Activated gamma-delta T cell treated with anti-CD3 and anti-CD28 coated beads, Interleukin-2, amount 50 U/mL, for 16 hours (primary cell): Measurements from ENCODE around the gene ANKRD13B.
A peak's percentile ranks its signal among the peaks of the same experiment; 100 is the strongest.
"Not testable (repeated sequence)": the region's sequence is repeated elsewhere in the genome, so short reads cannot be mapped to it uniquely, and the experiment has no call there.

Source experiments
- DNase-seq: peaks from one replicate; pipeline ENCODE4 v3.0.0-alpha.2; 2020; ENCODE audit warnings: low read depth

The ANKRD13B gene

DNA sequence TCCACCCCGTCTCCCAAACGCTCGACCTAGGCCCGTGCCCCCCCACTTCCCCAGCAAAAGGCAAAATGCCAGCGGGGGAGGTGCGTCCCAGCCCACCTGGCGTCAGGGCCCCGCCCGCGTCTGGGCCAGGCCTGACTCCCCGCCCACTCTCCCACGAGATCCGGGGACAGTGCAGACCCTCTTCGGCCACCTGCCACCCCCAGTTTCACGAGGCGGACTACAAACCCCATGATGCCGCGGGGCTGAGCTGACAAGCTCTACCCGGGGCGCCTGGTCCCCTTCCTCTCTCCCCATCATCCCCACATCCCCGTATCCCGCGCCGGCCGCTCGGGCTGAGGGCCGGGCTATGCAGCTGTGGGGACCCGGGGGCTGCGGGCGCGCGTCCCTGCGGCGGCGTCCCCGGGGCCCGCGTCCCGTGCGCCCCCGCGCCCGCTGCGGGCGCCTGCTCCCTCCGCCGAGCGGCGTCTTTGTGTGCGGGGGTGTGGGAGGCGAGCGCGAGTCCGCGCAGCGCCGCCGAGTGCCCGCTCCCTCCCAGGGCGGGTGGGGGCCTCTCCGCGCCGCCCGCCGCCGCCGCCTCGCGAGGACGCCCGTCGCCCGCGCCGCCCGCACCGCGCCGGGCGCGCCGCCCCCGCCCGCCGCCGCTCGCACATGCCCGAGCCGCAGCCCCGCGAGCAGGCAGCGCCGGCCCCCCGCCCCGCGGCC is at the start of gene ANKRD13B:
TSS of gene ANKRD13B (plus strand) at position 283 of the 702 bp plus-strand sequence. CDS start 490 bp downstream, outside the sequence.
- no peak for DNase-seq

- DNase-seq, result no peak
Observed at GRCh38 chr17:29544066-29544465, 48.9 kb upstream of the ANKRD13B start.

- no peak for DNase-seq
Observed at GRCh38 chr17:29546085-29546484, 46.8 kb upstream of the ANKRD13B start.

- no peak for DNase-seq
Observed at GRCh38 chr17:29546830-29547229, 46.1 kb upstream of the ANKRD13B start.

GRCh38 chr17:29549177-29549923 is 43.6 kb upstream of the ANKRD13B start:
- no peak for DNase-seq

- DNase-seq, result no peak
Observed at GRCh38 chr17:29555840-29556239, 37.1 kb upstream of the ANKRD13B start.

GRCh38 chr17:29557085-29557738 is 35.7 kb upstream of the ANKRD13B start:
- no peak for DNase-seq

GRCh38 chr17:29557739-29558116 is 35.2 kb upstream of the ANKRD13B start:
- DNase-seq, result no peak

DNA sequence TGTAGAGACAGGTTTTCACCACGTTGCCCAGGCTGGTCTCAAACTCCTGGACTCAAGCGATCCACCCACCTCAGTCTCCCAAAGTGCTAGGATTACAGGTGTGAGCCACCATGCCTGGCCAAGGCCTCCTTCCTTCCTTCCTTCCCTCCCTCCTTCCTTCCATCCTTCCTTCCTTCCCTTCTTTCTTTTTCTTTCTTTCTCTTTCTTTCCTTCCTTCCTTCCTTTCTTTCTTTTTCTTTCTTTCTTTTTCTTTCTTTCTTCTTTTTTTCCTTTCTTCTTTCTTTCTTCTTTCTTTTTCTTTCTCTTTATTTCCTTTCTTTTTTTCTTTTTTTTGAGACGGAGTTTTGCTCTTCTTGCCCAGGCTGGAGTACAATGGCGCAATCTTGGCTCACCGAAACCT is 34.8 kb upstream of the ANKRD13B start:
- DNase-seq, result not testable (repeated sequence)

DNA sequence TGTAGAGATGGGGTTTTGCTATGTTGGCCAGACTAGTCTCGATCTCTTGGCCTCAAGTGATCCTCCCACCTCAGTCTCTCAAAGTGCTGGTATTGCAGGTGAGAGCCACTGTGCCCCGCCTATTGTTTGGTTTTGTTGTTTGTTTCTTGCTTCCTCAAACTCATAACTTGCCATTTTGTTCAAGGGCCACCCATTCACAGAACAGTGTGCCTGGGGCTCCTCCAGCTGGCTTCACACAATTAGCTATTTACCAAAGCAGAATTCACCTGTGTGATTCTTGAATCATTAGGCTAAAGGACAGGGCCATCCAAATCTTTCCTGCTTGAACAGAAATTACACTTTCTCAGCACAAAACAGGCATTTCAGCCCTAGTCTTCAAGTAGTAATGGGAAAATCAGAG is 33.3 kb upstream of the ANKRD13B start:
- no peak for DNase-seq

GRCh38 chr17:29560316-29560715 is 32.6 kb upstream of the ANKRD13B start:
- DNase-seq, result no peak

DNA sequence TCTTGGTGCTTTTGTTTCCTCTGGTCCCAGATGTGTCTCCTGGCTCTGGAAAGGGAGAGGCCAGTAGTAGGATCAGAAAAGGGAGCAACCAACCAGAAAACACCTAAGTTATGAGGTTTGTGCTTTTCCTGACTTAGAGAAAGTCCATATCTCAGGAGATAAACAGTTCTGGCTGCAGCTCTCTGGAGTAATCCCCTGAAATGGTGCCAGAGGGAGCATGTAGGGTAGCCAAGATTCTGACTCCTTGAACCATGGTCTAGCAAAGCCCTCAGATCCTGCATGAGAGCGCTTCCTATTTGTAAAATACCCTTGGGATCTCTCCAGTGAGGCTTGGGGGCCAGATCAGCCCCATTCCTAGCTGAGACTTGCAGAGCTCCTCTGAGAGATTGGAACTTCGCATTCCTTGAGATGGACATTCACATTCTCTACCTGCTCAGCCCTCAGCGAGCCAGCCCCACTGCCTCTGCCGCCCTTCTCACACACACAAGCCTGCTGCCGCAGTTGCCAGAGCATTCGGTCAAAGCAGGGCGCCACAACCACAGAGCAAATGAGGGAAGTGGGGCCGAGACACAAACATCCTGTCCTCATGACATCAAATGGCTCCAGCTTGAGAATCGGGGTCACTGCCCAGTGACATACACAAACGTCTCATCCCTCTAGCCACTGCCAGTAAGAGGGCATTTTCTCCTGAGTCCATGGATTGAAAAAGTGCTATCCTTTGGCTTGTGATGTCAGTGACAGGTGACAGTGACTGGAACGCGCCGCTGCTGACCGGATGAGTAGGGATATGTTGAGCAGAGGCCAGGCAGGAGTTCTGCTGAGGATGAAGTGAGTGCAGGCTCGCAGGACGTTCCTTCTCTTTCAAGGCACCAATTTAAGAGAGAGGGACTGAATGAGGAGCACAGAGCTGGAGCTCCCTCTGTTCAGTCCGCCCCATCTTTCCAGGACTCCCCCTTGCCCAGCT is 31.1 kb upstream of the ANKRD13B start:
- DNase-seq, result no peak

DNA sequence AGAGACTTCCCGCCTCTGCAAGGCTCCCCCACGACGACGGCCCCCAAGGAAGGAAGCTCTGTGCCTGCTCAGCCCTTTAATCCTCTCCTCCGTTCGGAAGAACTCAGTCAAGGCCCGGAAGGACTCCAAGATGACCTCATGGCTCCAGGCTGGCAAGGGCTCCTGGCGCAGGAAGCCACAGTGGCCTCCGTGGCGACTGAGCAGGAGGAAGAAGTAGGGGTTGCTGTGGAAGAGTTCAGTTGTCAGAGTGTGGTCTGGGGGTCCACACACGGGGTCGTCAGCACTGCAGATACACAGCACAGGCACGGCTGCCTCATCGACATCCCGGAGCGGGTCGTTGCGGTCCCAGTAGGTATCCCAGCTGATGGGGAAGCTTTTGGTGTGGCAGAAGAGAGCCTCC is 30.3 kb upstream of the ANKRD13B start:
- DNase-seq, result no peak

DNA sequence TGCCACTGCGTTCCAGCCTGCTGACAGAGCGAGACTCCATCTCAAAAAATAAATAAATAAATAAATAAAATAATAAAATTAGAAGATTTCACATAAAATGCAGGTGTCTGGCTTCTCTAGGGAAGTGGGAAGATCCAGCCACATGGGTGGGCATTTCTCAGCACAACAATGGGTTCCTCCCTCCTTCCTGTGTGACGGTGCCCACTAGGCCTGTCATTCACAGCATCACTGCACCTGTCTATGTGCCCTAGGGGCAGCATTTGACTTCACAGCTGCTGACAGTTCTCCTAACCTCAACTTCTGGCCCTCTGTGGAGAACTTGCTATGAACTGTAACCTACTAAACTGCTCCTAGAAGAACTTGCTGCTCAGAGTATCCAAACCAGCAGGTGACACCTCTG is 29.1 kb upstream of the ANKRD13B start:
- DNase-seq, result no peak

GRCh38 chr17:29565643-29566472 is 27.1 kb upstream of the ANKRD13B start:
- no peak for DNase-seq

DNA sequence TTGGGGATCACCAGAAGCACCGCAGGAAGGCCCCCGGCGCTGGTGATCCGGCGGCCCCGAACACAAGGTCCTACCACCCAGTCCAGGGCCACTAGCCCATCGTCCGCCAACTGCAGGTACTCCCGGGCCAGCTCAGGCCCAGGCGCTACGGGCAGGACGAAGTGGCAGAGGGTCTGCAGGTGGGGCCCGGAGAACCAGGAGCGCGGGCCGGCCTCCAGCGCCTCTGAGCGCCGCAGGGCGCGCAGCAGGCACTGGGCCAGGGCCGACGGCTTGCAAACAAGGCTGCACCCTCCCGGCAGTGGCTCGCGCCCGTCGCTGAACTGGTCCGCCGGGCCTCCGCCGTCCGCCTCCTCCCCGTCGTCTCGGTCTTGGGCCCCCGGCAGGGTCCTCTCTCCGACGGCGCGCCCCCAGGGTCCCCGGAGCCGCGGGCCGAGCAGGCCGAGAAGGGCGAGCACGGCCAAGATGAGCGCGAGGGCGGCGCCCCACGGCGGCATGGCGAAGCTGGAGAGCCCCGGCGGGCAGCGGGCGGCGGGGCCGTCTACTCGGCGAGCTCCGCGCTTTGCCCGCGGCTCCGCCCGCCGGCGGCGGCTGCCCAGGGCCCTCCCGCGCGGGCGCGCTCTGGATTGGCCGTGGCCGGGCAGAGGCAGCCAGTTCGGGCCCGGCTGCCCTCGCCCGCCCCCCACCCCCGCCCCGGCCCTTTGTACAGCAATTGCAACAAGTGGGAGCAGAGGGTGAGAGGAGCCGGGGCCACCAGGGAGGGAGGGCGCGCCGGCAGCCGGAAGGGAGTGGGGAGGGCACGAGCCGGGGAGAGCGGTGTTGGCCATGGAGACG is 26.2 kb upstream of the ANKRD13B start, which contains the start of gene ABHD15:
TSS of gene ABHD15 (minus strand) at position 565 of the 831 bp plus-strand sequence. CDS start at position 494, 71 bp downstream.
- no peak for DNase-seq

DNA sequence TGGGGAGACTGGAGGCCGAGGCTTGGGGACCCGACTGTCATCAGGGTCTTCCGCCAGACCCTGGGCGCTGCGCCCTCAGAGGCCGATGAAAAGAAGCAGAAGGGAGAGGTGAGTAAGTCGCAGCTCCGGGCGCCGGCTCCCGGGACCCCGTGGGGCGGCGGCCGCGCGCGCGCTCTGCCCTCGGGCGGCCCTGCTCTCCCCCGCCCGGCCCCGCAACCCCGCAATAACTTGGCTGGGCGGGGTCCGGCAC is 25.7 kb upstream of the ANKRD13B start:
- no peak for DNase-seq

GRCh38 chr17:29567554-29568330 is 25.2 kb upstream of the ANKRD13B start:
- DNase-seq, result peak; percentile 57
